CD1c-positive myeloid dendritic cell (primary cell): ENCODE results near the gene ZNF232.
"Not testable (repeated sequence)": the region's sequence is repeated elsewhere in the genome, so short reads cannot be mapped to it uniquely, and the experiment has no call there.

Experiments used
- DNase-seq: peaks from one replicate; pipeline ENCODE4 v3.0.0-alpha.2; 2016; ENCODE audit errors: extremely low spot score

Gene ZNF232

GRCh38 chr17:5097101-5097834, 14.4 kb downstream of the ZNF232 start:
- peak; percentile 18 for DNase-seq

- peak; percentile 41 for DNase-seq
These were observed 15.0 kb downstream of the ZNF232 start for GRCh38 chr17:5096731-5097100.

GRCh38 chr17:5092218-5093010, 19.3 kb downstream of the ZNF232 start:
- no peak for DNase-seq

- DNase-seq, result no peak
These were observed 31.1 kb downstream of the ZNF232 start for GRCh38 chr17:5080591-5080990.

GRCh38 chr17:5078106-5079028, 33.3 kb downstream of the ZNF232 start, which contains the start of gene ZFP3:
Gene ZFP3 (plus strand): TSS chr17:5078467. CDS start chr17:5091505, 13,038 bp downstream.
- DNase-seq, result peak; percentile 87

- DNase-seq, result no peak
These were observed 33.9 kb downstream of the ZNF232 start for GRCh38 chr17:5077781-5078105.

GRCh38 chr17:5077275-5077674, 34.4 kb downstream of the ZNF232 start:
- DNase-seq, result not testable (repeated sequence)

- DNase-seq, result not testable (repeated sequence)
These were observed 36.2 kb downstream of the ZNF232 start for GRCh38 chr17:5075472-5075871.

GRCh38 chr17:5069724-5070123, 42.0 kb downstream of the ZNF232 start:
- no peak for DNase-seq

GRCh38 chr17:5068236-5068635, 43.4 kb downstream of the ZNF232 start:
- no peak for DNase-seq

GRCh38 chr17:5065227-5065744, 46.4 kb downstream of the ZNF232 start:
- no peak for DNase-seq
